OCI-LY1 (cell line): ENCODE results near the gene SLC43A1.

Experiments
- H2AFZ ChIP-seq: fragments of 200-600 bp; sonication (generic), shearing (Covaris generic); 2 replicates; pipeline ENCODE4 v1.6.0; 2014; ENCODE audit warnings: antibody characterized with exemption, mild to moderate bottlenecking, low read length
- H3F3A ChIP-seq: fragments of 200-600 bp; sonication (generic), shearing (Covaris generic); 2 replicates; pipeline ENCODE4 v1.6.0; 2014; ENCODE audit warnings: mild to moderate bottlenecking, antibody characterized with exemption, low read length, moderate library complexity; ENCODE audit not compliant: insufficient read depth
- H3K27ac ChIP-seq: fragments of 200-600 bp; sonication (generic); 2 replicates; pipeline ENCODE4 v1.5.1; 2014; ENCODE audit warnings: low read length, mixed run types, mild to moderate bottlenecking, low read depth; ENCODE audit not compliant: poor library complexity, severe bottlenecking
- H3K27me3 ChIP-seq: fragments of 200-600 bp; sonication (generic); 2 replicates; pipeline ENCODE4 v1.6.0; 2014; ENCODE audit warnings: antibody characterized with exemption, mild to moderate bottlenecking, low read length, moderate library complexity; ENCODE audit not compliant: insufficient read depth
- H3K36me3 ChIP-seq: fragments of 200-600 bp; sonication (generic); 2 replicates; pipeline ENCODE4 v1.6.1; 2014; ENCODE audit warnings: mild to moderate bottlenecking, antibody characterized with exemption, low read length, moderate library complexity, mixed read lengths; ENCODE audit not compliant: insufficient read depth
- H3K4me1 ChIP-seq: fragments of 200-600 bp; sonication (generic); 2 replicates; pipeline ENCODE4 v1.5.1; 2014; ENCODE audit warnings: mild to moderate bottlenecking, low read length, moderate library complexity; ENCODE audit not compliant: insufficient read depth, severe bottlenecking
- H3K4me2 ChIP-seq: fragments of 200-600 bp; sonication (generic), shearing (Covaris generic); 2 replicates; pipeline ENCODE4 v1.6.1; 2014; ENCODE audit warnings: low read length
- H3K4me3 ChIP-seq: fragments of 200-600 bp; sonication (generic); 2 replicates; pipeline ENCODE4 v1.5.1; 2014; ENCODE audit warnings: low read length, low read depth, mild to moderate bottlenecking, mixed read lengths; ENCODE audit not compliant: poor library complexity, severe bottlenecking
- H3K79me2 ChIP-seq: fragments of 200-600 bp; shearing (Covaris generic); 2 replicates; pipeline ENCODE4 v1.6.1; 2016; ENCODE audit warnings: mixed run types, low read length, mixed read lengths; ENCODE audit not compliant: insufficient read depth
- H3K9ac ChIP-seq: fragments of 200-600 bp; sonication (generic), shearing (Covaris generic); 2 replicates; pipeline ENCODE4 v1.6.1; 2014; ENCODE audit warnings: mild to moderate bottlenecking, low read length, mixed read lengths
- H3K9me2 ChIP-seq: fragments of 200-600 bp; sonication (generic), shearing (Covaris generic); 2 replicates; pipeline ENCODE4 v1.6.1; 2014; ENCODE audit warnings: low read depth, mild to moderate bottlenecking, low read length, mixed read lengths
- H3K9me3 ChIP-seq: fragments of 200-600 bp; shearing (Covaris generic); 2 replicates; pipeline ENCODE4 v1.6.1; 2014; ENCODE audit warnings: low read length, mixed read lengths
- H4K20me1 ChIP-seq: fragments of 200-600 bp; sonication (generic), shearing (Covaris generic); 2 replicates; pipeline ENCODE4 v1.6.0; 2016; ENCODE audit warnings: mild to moderate bottlenecking, low read length; ENCODE audit not compliant: insufficient read depth
- EZH2 ChIP-seq: fragments of 200-600 bp; sonication (generic), shearing (Covaris generic); IDR thresholded peaks from 2 replicates; pipeline ENCODE4 v1.8.0; 2017; ENCODE audit warnings: borderline replicate concordance, mixed run types, mild to moderate bottlenecking, antibody characterized with exemption, low read length, moderate library complexity, mixed read lengths
- TF ChIP-seq, protein P1 (sequence below): fragments of 200-600 bp; sonication (generic), shearing (Covaris generic); IDR thresholded peaks from 2 replicates; pipeline ENCODE4 v1.5.1; 2017; ENCODE audit warnings: mild to moderate bottlenecking, antibody characterized with exemption, low read length, moderate library complexity, mixed read lengths

SLC43A1 gene

GRCh38 chr11:57462597-57462996 is 52.9 kb downstream of the SLC43A1 start:
- Histone ChIP-seq H3K79me2 (no peaks in the 10 kb centered on the region), H3K27me3 (peaks cover 4% of the 10 kb centered on the region), H3K9me3 (no peaks in the 10 kb centered on the region), H3F3A (no peaks in the 10 kb centered on the region), H3K27ac (no peak overlapping the region), H3K9ac (no peak overlapping the region), H3K36me3 (no peaks in the 10 kb centered on the region), H2AFZ (no peak overlapping the region), H3K4me2 (no peak overlapping the region), H3K4me3 (no peak overlapping the region), H3K4me1 (peaks cover 33% of the 10 kb centered on the region), H4K20me1 (no peaks in the 10 kb centered on the region), H3K9me2 (no peaks in the 10 kb centered on the region)
- TF ChIP-seq, protein P1, sequence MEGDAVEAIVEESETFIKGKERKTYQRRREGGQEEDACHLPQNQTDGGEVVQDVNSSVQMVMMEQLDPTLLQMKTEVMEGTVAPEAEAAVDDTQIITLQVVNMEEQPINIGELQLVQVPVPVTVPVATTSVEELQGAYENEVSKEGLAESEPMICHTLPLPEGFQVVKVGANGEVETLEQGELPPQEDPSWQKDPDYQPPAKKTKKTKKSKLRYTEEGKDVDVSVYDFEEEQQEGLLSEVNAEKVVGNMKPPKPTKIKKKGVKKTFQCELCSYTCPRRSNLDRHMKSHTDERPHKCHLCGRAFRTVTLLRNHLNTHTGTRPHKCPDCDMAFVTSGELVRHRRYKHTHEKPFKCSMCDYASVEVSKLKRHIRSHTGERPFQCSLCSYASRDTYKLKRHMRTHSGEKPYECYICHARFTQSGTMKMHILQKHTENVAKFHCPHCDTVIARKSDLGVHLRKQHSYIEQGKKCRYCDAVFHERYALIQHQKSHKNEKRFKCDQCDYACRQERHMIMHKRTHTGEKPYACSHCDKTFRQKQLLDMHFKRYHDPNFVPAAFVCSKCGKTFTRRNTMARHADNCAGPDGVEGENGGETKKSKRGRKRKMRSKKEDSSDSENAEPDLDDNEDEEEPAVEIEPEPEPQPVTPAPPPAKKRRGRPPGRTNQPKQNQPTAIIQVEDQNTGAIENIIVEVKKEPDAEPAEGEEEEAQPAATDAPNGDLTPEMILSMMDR = no peak
- no peak for TF ChIP-seq EZH2

DNA sequence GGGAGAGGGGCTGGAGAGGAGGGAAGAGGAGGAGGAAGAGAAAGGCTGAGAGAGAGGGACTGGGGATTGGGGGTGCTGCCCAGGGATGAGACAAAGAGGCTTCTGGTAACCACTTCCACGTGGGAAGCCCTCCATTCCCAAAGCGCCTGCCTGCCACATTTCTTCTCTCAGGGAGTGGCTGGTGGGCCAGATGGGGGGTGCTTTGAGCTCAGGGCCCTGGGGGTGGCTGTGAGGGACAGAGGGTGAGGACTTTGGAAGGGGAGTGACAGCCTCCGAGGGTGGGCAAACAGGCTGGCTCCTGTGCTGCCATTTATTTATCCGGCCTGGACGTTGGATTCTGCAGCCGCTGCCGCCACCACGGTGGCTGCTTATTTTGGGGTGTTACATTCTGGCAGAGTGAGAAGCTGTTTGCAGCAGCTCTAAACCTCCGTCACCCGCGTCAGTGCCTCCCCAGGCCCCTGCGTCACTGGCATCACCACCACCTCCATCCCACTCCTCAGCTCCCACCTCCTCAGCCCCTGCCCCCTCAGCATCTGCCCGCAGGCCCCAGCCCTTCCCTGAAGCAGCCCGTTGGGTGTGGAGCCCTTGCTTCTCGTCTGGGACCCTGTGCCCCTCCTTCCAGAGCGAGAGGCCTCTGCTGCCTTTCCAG is 53.5 kb downstream of the SLC43A1 start:
- no peaks in the 10 kb centered on the region for H4K20me1 ChIP-seq
- H3F3A ChIP-seq = no peaks in the 10 kb centered on the region
- peaks cover 35% of the 10 kb centered on the region for H3K4me1 ChIP-seq
- H2AFZ ChIP-seq = no peak overlapping the region
- TF ChIP-seq, protein P1 = no peak
- no peak for TF ChIP-seq EZH2
- no peaks in the 10 kb centered on the region for H3K36me3 ChIP-seq
- no peaks in the 10 kb centered on the region for H3K79me2 ChIP-seq
- peaks cover 4% of the 10 kb centered on the region for H3K27me3 ChIP-seq
- no peak overlapping the region for H3K4me2 ChIP-seq
- no peaks in the 10 kb centered on the region for H3K9me2 ChIP-seq
- H3K9me3 ChIP-seq = no peaks in the 10 kb centered on the region
- no peak overlapping the region for H3K9ac ChIP-seq
- no peak overlapping the region for H3K27ac ChIP-seq
- H3K4me3 ChIP-seq = no peak overlapping the region

- no peak overlapping the region for H2AFZ ChIP-seq
- H3K4me1 ChIP-seq = peaks cover 35% of the 10 kb centered on the region
- H3K4me3 ChIP-seq = peak overlapping the region; percentile 57
- no peaks in the 10 kb centered on the region for H3F3A ChIP-seq
- peak overlapping the region; percentile 59 for H3K4me2 ChIP-seq
- H3K27me3 ChIP-seq = peaks cover 4% of the 10 kb centered on the region
- no peaks in the 10 kb centered on the region for H3K9me2 ChIP-seq
- no peaks in the 10 kb centered on the region for H3K9me3 ChIP-seq
- no peaks in the 10 kb centered on the region for H3K36me3 ChIP-seq
- H4K20me1 ChIP-seq = no peaks in the 10 kb centered on the region
- no peak overlapping the region for H3K27ac ChIP-seq
- TF ChIP-seq, protein P1 = no peak
- no peak for TF ChIP-seq EZH2
- no peak overlapping the region for H3K9ac ChIP-seq
- no peaks in the 10 kb centered on the region for H3K79me2 ChIP-seq
These were observed 54.4 kb downstream of the SLC43A1 start for GRCh38 chr11:57460758-57461749.
